Type B pancreatic cell (in vitro differentiated cells): ENCODE results near the gene NTRK3. TPM values are rescaled to one million over a fixed set of nuclear protein-coding genes. Genes with fewer than 3 reads are reported as not detected.

Experiments
- DNase-seq: peaks from one replicate; pipeline ENCODE4 v3.0.0; 2021; ENCODE audit warnings: mixed read lengths; ENCODE audit not compliant: unreplicated experiment; ENCODE audit errors: extremely low spot score
- H3K27ac Mint-ChIP-seq: 2 replicates; pipeline ENCODE4 v1.8.0; 2021; ENCODE audit warnings: mild to moderate bottlenecking, mixed read lengths
- H3K27me3 Mint-ChIP-seq: 2 replicates; pipeline ENCODE4 v1.8.0; 2021; ENCODE audit warnings: mixed read lengths
- H3K36me3 Mint-ChIP-seq: 2 replicates; pipeline ENCODE4 v1.8.0; 2021; ENCODE audit warnings: mixed read lengths
- H3K4me1 Mint-ChIP-seq: one replicate; pipeline ENCODE4 v1.8.0; 2021; ENCODE audit warnings: mixed read lengths; ENCODE audit not compliant: unreplicated experiment
- H3K4me3 Mint-ChIP-seq: 2 replicates; pipeline ENCODE4 v1.8.0; 2021; ENCODE audit warnings: mild to moderate bottlenecking, mixed read lengths
- H3K9me3 Mint-ChIP-seq: 2 replicates; pipeline ENCODE4 v1.8.0; 2021; ENCODE audit warnings: mixed read lengths
- total RNA-seq: library from RNA; stranded (reverse); gene quantifications from 2 replicates; pipeline ENCODE4 v1.2.1, GENCODE V29; 2021; ENCODE audit warnings: low replicate concordance
- TF ChIP-seq, protein P1 (sequence below): fragments of 200-600 bp; sonication (generic); conservative IDR thresholded peaks from 2 replicates; pipeline ENCODE4 v1.5.0; 2021; ENCODE audit warnings: antibody characterized with exemption, mild to moderate bottlenecking

NTRK3 gene
- total RNA-seq, 1 donor from 2014 or later = 16.9 TPM

- Mint-ChIP-seq H3K4me1 (peaks cover 8% of the 10 kb centered on the region), H3K27me3 (peaks cover 38% of the 10 kb centered on the region), H3K9me3 (no peaks in the 10 kb centered on the region), H3K36me3 (no peaks in the 10 kb centered on the region), H3K27ac (no peak overlapping the region), H3K4me3 (no peak overlapping the region)
- DNase-seq = no peak
- TF ChIP-seq, protein P1, sequence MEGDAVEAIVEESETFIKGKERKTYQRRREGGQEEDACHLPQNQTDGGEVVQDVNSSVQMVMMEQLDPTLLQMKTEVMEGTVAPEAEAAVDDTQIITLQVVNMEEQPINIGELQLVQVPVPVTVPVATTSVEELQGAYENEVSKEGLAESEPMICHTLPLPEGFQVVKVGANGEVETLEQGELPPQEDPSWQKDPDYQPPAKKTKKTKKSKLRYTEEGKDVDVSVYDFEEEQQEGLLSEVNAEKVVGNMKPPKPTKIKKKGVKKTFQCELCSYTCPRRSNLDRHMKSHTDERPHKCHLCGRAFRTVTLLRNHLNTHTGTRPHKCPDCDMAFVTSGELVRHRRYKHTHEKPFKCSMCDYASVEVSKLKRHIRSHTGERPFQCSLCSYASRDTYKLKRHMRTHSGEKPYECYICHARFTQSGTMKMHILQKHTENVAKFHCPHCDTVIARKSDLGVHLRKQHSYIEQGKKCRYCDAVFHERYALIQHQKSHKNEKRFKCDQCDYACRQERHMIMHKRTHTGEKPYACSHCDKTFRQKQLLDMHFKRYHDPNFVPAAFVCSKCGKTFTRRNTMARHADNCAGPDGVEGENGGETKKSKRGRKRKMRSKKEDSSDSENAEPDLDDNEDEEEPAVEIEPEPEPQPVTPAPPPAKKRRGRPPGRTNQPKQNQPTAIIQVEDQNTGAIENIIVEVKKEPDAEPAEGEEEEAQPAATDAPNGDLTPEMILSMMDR = no peak
Measured at GRCh38 chr15:87961851-87962420, 294.6 kb downstream of the NTRK3 start.

GRCh38 chr15:87959662-87960061 is 296.9 kb downstream of the NTRK3 start:
- Mint-ChIP-seq H3K4me1 (peaks cover 8% of the 10 kb centered on the region), H3K27ac (no peak overlapping the region)
- no peak for DNase-seq

GRCh38 chr15:87959080-87959479 is 297.5 kb downstream of the NTRK3 start:
- no peaks in the 10 kb centered on the region for H3K36me3 Mint-ChIP-seq
- H3K27me3 Mint-ChIP-seq = peaks cover 51% of the 10 kb centered on the region
- no peak overlapping the region for H3K4me3 Mint-ChIP-seq
- DNase-seq = no peak
- H3K27ac Mint-ChIP-seq = no peak overlapping the region
- TF ChIP-seq, protein P1 = peak; percentile 27
- H3K4me1 Mint-ChIP-seq = peaks cover 11% of the 10 kb centered on the region
- H3K9me3 Mint-ChIP-seq = no peaks in the 10 kb centered on the region

More at GRCh38 chr15:87959662-87960061, 296.9 kb downstream of the NTRK3 start:
- Mint-ChIP-seq H3K36me3 (no peaks in the 10 kb centered on the region), H3K4me3 (no peak overlapping the region), H3K27me3 (peaks cover 48% of the 10 kb centered on the region), H3K9me3 (no peaks in the 10 kb centered on the region)
- TF ChIP-seq, protein P1 = no peak

GRCh38 chr15:87955284-87955909 is 301.1 kb downstream of the NTRK3 start:
- TF ChIP-seq, protein P1 = no peak
- no peak overlapping the region for H3K4me3 Mint-ChIP-seq

GRCh38 chr15:87954793-87955192 is 301.7 kb downstream of the NTRK3 start:
- H3K27ac Mint-ChIP-seq = no peak overlapping the region
- TF ChIP-seq, protein P1 = no peak
- H3K4me3 Mint-ChIP-seq = no peak overlapping the region
- H3K36me3 Mint-ChIP-seq = no peaks in the 10 kb centered on the region
- H3K9me3 Mint-ChIP-seq = no peaks in the 10 kb centered on the region
- peaks cover 4% of the 10 kb centered on the region for H3K4me1 Mint-ChIP-seq
- H3K27me3 Mint-ChIP-seq = peaks cover 45% of the 10 kb centered on the region
- DNase-seq = no peak

More at GRCh38 chr15:87955284-87955909, 301.1 kb downstream of the NTRK3 start:
- no peaks in the 10 kb centered on the region for H3K9me3 Mint-ChIP-seq
- no peak overlapping the region for H3K27ac Mint-ChIP-seq
- DNase-seq = no peak
- H3K27me3 Mint-ChIP-seq = peaks cover 50% of the 10 kb centered on the region
- no peaks in the 10 kb centered on the region for H3K36me3 Mint-ChIP-seq
- peaks cover 4% of the 10 kb centered on the region for H3K4me1 Mint-ChIP-seq
